Bronchial epithelial cell (primary cell): Measurements from ENCODE around the gene STAG3. TPM values are rescaled to one million over a fixed set of nuclear protein-coding genes. Genes with fewer than 3 reads are reported as not detected.
"Not testable (repeated sequence)": the region's sequence is repeated elsewhere in the genome, so short reads cannot be mapped to it uniquely, and the experiment has no call there.

Experiments used
- DNase-seq: peaks from one replicate; pipeline ENCODE4 v3.0.0-alpha.2; 2010; ENCODE audit warnings: low read depth
- FAIRE-seq: peaks from 2 replicates; lab custom pipeline; 2011; peaks lifted over from hg19 to GRCh38; lab: Jason Lieb, UNC
- H3K27me3 ChIP-seq: 2 replicates; pipeline ENCODE4 v1.5.1; 2011; ENCODE audit warnings: low read length; ENCODE audit not compliant: control insufficient read depth, insufficient read depth
- H3K36me3 ChIP-seq: 2 replicates; pipeline ENCODE4 v1.5.1; 2011; ENCODE audit warnings: low read length; ENCODE audit not compliant: control insufficient read depth, insufficient read depth
- H3K4me3 ChIP-seq: 2 replicates; pipeline ENCODE4 v1.5.1; 2011; ENCODE audit warnings: mild to moderate bottlenecking, low read depth, low read length, control low read depth
- total RNA-seq: library from RNA; depleted of rRNA; stranded (reverse); fragments of >200 nt; gene quantifications from 2 replicates; pipeline ENCODE4 v1.2.1, GENCODE V29; 2014
- TF ChIP-seq, protein P1 (sequence below): IDR thresholded peaks from 2 replicates; pipeline ENCODE4 v1.5.1; 2011; ENCODE audit warnings: mild to moderate bottlenecking, moderate library complexity, low read length, control low read depth, inconsistent platforms; ENCODE audit not compliant: insufficient read depth, severe bottlenecking

Gene STAG3
- total RNA-seq, 1 donor from 2014 or later: under 0.01 TPM

DNA sequence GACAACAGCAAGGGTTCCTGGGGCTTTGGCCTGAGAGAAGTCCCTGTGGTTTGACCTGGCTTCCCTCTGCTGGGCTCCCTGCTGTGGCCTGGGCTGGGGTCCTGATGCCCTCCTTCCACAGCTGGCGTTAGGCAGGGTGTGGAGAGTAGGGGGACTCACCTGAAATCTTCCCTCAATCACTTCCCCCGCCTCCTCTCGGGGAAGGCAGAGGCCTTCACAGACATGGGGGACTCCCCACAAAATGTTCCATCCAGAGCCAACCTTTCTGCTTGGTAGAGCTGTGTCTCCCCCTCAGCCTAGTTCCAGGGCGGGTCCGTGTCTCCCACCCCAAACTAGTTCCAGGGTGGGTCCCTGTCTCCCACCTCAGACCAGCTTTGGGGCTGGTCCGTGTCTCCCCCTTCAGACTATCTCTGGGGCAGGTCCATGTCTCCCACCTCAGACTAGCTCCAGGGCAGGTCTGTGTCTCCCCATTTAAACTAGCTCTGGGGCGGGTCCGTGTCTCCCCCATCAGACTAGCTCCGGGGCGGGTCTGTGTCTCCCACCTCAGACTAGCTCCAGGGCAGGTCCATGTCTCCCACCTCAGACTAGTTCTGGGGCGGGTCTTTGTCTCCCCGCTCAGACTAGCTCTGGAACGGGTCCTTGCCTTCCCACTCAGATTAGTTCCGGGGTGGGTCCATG is 44.2 kb downstream of the STAG3 start:
- FAIRE-seq: no peak
- H3K27me3 ChIP-seq: no peaks in the 10 kb centered on the region
- no peaks in the 10 kb centered on the region for H3K36me3 ChIP-seq
- no peak for DNase-seq
- TF ChIP-seq, protein P1, sequence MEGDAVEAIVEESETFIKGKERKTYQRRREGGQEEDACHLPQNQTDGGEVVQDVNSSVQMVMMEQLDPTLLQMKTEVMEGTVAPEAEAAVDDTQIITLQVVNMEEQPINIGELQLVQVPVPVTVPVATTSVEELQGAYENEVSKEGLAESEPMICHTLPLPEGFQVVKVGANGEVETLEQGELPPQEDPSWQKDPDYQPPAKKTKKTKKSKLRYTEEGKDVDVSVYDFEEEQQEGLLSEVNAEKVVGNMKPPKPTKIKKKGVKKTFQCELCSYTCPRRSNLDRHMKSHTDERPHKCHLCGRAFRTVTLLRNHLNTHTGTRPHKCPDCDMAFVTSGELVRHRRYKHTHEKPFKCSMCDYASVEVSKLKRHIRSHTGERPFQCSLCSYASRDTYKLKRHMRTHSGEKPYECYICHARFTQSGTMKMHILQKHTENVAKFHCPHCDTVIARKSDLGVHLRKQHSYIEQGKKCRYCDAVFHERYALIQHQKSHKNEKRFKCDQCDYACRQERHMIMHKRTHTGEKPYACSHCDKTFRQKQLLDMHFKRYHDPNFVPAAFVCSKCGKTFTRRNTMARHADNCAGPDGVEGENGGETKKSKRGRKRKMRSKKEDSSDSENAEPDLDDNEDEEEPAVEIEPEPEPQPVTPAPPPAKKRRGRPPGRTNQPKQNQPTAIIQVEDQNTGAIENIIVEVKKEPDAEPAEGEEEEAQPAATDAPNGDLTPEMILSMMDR: no peak
- H3K4me3 ChIP-seq: no peak overlapping the region

DNA sequence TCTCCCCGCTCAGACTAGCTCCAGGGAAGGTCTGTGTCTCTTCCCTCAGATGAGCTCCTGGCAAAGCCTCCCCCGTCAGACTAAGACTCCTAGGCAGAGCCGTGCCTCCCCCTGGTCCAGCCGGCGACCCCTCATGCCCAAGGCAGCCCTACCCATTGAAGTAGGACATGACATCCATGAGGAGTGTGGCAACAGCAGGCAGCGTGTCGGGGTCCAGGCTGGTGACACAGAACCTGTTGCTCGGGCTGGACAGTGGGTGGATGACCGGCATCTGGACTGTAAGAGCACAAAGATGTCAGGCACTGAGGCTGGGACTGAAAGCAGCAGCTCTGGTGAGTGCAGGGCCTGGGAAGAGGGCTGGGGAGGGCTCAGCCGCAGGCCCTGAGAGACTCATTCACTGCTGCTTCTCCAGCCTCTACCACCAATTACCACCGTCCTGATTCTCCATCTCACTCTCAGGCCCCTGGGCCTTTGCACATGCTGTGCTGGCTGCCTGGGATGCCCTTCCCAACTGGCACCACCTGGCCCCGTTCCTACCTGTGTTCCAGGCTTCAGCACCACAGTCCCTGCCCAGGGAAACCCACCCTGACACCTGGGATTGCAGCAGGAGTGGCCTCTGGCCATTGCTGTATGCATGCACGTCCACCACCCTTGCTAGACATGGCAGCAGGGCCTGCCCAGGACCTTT is 44.9 kb downstream of the STAG3 start:
- TF ChIP-seq, protein P1: no peak
- Histone ChIP-seq H3K36me3 (no peaks in the 10 kb centered on the region), H3K27me3 (no peaks in the 10 kb centered on the region), H3K4me3 (no peak overlapping the region)
- FAIRE-seq (no peak), DNase-seq (no peak)

DNA sequence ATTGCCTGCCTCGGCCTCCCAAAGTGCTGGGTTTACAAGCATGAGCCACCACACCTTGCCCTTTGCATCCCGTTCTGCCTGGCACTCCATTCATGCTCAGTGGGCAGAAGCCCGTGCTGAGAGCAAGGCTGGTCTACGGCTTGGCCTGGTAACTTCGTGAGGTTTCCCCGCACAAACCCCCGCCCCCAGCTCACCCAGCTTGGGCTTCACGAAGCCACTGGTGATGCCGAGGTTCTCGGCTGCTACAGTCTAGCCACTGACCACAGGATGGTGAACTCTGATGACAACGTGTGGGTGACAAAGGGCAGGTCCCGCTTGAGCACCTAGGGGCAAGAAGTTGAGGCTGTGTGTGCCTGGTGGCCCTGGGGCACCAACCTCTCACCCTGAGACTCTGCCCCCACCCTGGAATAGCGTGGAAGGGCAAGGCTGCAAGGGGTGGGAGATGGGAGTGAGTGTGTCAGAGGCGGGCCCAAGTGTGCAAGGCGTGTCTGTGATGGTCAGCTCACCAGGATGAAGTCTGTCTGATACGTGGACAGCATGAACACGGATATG is 45.7 kb downstream of the STAG3 start:
- H3K36me3 ChIP-seq, FAIRE-seq, H3K4me3 ChIP-seq, DNase-seq, H3K27me3 ChIP-seq: not testable (repeated sequence)

DNA sequence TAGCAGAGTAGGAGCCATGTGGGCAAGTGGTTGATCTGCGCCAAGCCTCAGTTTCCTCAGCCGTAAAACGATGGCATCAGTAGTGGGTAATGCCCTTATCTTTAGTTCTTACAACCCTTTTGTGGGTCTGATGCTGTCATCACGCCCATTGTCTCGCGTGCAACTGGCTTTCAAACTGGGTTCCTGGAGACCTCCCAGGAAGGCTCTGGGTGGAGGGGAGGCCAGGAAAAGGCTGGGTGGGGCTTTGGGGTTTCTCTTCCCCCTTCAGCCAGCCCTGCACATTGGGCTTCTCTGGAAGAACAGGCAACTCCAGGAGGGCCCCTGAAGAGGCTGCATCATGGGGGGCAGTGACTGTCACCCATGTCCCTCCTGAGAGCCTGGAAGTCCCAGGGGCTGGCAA is 47.2 kb downstream of the STAG3 start:
- not testable (repeated sequence) for H3K4me3 ChIP-seq, DNase-seq, FAIRE-seq, H3K27me3 ChIP-seq, H3K36me3 ChIP-seq

DNA sequence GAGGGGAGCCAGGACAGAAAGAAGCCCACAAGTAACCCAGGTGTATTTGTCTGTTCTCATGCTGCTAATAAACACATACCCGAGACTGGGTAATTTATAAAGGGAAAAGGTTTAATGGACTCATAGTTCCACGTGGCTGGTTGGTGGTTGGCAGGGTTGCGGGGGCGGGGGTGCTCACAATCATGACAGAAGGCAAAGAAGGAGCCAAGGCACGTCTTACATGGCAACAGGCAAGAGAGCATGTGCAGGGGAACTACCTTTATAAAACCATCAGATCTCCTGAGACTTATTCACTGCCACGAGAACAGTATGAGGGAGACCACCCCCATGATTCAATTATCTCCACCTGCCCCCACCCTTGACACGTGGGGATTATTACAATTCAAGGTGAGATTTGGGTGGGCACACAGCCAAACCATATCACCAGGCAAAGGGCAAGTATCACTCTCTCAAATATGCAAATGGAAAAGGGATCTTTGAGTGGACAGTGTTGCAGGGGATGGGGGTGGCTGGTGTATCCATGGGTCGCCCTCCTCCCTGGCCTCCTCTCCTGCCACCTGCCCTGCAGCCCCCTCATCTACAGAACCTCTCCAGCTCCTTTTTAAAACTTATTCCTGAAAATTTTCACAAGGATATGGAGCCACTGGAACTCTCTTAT is 57.1 kb downstream of the STAG3 start:
- not testable (repeated sequence) for H3K36me3 ChIP-seq, H3K27me3 ChIP-seq, DNase-seq, H3K4me3 ChIP-seq, FAIRE-seq

DNA sequence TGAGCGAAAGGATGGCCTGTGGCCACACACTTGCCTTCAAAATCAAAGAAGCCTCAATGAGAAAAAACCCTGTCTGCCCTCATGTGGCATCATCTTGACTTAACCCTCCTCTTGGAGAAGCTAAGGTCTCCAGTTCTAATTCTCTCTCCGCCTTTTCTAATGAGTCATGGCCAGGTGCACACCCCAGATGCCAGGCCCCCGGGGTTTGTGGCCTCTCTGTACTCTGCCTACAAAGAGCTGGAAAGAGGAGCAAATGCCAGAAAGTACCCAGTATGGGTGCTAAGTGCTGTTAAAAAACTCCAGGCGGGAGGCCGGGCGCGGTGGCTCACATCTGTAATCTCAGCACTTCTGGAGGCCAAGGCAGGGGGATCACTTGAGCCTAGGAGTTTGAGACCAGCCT is 62.3 kb downstream of the STAG3 start:
- not testable (repeated sequence) for H3K27me3 ChIP-seq, H3K4me3 ChIP-seq, DNase-seq, FAIRE-seq, H3K36me3 ChIP-seq

DNA sequence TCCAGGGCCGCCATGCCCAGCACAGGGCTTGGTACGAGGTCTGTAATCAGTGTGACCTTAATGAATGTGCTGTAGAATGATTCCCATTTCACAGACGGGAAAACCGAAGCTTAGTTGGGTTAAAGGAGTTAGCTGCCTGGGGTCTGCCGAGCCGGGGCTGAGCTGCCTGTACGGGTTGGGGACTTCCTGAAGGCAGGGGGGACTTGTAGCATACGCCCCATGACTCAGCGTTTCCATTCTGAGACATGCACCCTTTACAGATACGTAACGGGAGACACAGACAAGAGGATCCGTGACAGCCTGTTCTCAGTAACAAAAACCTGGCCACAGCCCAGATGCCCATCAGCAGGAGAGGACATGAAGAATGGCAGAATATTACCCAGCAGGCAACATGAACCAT is 65.7 kb downstream of the STAG3 start:
- not testable (repeated sequence) for H3K4me3 ChIP-seq, FAIRE-seq, H3K27me3 ChIP-seq, H3K36me3 ChIP-seq
- peak; percentile 16 for DNase-seq

DNA sequence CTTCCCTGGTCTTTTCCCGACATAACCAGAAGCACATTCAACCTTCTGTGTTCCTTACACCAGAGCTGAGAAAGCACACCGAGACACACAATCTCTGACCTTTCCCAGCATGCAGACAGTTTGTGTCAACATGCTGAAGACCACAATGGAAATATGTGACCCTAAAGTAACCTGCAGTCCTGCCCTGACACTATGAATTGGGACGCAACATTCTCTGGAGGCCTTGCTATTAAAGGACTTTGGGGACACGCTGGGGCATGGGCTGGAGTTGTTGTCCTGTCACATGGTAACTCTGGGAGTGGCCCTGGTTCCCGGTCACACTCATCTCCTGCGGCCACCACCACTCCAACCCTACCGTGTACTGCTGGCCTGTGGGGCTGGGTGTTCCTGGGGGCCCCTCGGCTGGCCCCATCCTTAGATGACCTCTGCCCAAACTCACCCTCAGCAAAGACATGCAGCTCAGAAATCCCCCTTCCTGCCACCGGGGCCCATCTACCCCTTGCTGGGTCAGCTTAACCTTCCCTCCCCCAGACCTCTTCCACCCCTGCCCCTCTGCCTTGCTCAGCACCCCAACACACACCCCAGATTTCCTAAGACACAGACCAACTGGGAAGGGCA is 67.4 kb downstream of the STAG3 start:
- H3K36me3 ChIP-seq, H3K4me3 ChIP-seq, DNase-seq, H3K27me3 ChIP-seq, FAIRE-seq: not testable (repeated sequence)

DNA sequence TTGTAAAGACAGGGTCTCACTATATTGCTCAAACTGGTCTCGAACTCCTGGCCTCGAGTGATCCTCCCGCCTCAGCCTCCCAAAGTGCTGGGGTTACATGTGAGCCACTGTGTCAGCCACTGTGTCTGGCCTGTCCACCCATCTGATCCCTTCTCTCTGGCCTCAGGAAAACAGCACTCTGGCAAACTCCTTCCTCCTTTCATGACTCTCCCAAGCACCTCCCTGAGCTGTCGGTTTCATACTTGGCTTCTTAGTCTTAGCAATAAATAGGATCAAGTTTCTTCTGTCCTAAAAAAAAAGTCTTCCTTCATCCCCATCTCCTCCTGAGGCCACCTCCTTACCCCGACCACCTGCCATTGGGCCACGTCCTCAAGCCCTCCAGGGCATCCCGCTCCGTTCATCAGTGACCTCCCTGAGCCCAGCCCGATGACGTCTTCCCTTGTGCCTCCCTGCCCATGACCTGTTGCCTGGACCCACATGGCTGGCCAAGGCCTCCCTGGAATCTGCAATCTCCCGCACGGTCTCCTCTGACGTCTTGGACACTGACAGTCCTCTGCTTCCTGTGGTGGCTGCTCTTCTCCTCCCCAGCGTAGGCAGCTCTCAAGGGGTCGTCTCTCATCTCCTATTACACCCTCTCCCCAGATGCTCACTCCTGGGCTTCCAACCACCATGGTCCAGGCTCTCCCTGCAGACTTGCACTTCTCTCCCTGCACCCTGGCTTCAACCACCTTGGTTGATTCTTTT is 68.6 kb downstream of the STAG3 start:
- not testable (repeated sequence) for H3K4me3 ChIP-seq, FAIRE-seq, H3K27me3 ChIP-seq, DNase-seq, H3K36me3 ChIP-seq

DNA sequence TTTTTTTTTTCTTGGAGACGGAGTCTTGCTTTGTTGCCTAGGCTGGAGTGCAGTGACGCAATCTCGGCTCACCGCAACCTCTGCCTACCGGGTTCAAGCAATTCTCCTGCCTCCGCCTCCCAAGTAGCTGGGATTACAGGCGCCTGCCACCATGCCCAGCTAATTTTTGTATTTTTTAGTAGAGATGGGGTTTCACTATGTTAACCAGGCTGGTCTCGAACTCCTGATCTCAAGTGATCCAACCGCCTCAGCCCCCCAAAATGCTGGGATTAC is 69.1 kb downstream of the STAG3 start:
- H3K4me3 ChIP-seq, H3K27me3 ChIP-seq, H3K36me3 ChIP-seq, FAIRE-seq, DNase-seq: not testable (repeated sequence)
